Esophagus muscularis mucosa (tissue), 3 donors: Measurements from ENCODE around the gene PPM1D.

Experiments used
- EP300 ChIP-seq: sonication (generic); formaldehyde crosslinking; IDR thresholded peaks from one replicate; pipeline ENCODE4 v1.6.1; 2017; ENCODE audit warnings: antibody characterized with exemption
- TF ChIP-seq, protein P1 (sequence below), 3 experiments: fragments of 200-600 bp in 2 of 3; fragments of 450-650 bp in 1 of 3; sonication (generic) in 2 of 3; IDR thresholded peaks; one replicate each; pipeline ENCODE4 v1.5.1; 2017 to 2019; ENCODE audit warnings: antibody characterized with exemption in 3 of 3, mild to moderate bottlenecking in 2 of 3, moderate library complexity in 1 of 3

DNA sequence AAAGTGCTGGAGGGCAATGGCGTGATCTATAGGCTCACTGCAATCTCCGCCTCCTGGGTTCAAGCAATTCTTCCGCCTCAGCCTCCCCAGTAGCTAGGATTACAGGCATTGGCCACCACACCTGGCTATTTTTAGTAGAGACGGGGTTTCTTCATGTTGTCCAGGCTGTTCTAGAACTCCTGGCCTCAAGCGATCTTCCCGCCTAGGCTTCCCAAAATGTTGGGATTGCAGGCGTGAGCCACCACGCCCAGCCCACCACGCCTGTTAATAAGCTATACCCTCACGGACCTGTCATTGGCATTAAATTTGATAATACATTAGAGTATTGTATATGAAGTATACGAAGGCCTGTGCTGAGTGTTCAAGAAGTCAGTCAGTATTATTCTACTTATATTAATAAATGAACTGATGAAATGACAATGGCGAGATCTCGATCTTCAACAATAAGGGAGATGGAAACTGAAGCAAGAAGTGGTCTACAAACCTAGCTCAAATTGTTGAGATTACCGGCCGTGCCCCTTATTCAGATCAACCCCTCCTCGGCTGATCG is 76.8 kb downstream of the PPM1D start:
- TF ChIP-seq, protein P1, sequence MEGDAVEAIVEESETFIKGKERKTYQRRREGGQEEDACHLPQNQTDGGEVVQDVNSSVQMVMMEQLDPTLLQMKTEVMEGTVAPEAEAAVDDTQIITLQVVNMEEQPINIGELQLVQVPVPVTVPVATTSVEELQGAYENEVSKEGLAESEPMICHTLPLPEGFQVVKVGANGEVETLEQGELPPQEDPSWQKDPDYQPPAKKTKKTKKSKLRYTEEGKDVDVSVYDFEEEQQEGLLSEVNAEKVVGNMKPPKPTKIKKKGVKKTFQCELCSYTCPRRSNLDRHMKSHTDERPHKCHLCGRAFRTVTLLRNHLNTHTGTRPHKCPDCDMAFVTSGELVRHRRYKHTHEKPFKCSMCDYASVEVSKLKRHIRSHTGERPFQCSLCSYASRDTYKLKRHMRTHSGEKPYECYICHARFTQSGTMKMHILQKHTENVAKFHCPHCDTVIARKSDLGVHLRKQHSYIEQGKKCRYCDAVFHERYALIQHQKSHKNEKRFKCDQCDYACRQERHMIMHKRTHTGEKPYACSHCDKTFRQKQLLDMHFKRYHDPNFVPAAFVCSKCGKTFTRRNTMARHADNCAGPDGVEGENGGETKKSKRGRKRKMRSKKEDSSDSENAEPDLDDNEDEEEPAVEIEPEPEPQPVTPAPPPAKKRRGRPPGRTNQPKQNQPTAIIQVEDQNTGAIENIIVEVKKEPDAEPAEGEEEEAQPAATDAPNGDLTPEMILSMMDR (IDR thresholded peaks at IDR 0.05) = no peak
- TF ChIP-seq EP300 = no peak
